Right lobe of liver (tissue), 4 donors: ENCODE measurements around the gene C3AR1.

ENCODE experiments used
- POLR2A ChIP-seq: fragments of 450-650 bp; IDR thresholded peaks from one replicate; pipeline ENCODE4 v1.6.1; 2017; ENCODE audit warnings: antibody characterized with exemption, mild to moderate bottlenecking
- TF ChIP-seq, protein P1 (sequence below), 4 donors: fragments of 200-600 bp in 3 of 4; fragments of 450-650 bp in 1 of 4; IDR thresholded peaks; one replicate each; pipeline versions ENCODE4 v1.5.1 to v1.8.0; 2016 to 2022; ENCODE audit warnings: antibody characterized with exemption in 4 of 4, mild to moderate bottlenecking in 2 of 4
- donor health status: DM: no; HTN: no; CAD: no.
- donor health status: DM: no; HTN: no; CAD: no.
- donor health status: DM: no; HTN: yes; CAD: no.

DNA sequence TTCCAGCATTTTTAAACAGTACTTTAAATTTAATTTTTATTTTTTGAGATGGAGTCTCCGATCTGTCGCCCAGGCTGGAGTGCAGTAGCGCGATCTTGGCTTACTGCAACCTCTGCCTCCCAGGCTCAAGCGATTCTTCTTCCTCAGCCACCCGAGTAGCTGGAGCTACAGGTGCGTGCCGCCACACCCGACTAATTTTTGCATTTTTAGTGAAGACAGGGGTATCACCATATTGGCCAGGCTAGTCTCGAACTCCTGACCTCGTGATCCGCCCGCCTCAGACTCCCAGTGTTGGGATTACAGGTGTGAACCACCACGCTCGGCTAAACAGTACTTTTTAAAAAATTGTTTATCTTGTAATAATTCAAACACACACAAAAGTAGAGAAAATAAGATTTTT lies 37.9 kb downstream of the C3AR1 start:
- TF ChIP-seq, protein P1, sequence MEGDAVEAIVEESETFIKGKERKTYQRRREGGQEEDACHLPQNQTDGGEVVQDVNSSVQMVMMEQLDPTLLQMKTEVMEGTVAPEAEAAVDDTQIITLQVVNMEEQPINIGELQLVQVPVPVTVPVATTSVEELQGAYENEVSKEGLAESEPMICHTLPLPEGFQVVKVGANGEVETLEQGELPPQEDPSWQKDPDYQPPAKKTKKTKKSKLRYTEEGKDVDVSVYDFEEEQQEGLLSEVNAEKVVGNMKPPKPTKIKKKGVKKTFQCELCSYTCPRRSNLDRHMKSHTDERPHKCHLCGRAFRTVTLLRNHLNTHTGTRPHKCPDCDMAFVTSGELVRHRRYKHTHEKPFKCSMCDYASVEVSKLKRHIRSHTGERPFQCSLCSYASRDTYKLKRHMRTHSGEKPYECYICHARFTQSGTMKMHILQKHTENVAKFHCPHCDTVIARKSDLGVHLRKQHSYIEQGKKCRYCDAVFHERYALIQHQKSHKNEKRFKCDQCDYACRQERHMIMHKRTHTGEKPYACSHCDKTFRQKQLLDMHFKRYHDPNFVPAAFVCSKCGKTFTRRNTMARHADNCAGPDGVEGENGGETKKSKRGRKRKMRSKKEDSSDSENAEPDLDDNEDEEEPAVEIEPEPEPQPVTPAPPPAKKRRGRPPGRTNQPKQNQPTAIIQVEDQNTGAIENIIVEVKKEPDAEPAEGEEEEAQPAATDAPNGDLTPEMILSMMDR (IDR thresholded peaks at IDR 0.05): no peak
- no peak for TF ChIP-seq POLR2A
